PC-3 (cell line): Measurements from ENCODE around the gene SLC26A8. TPM values are rescaled to one million over a fixed set of nuclear protein-coding genes. Genes with fewer than 3 reads are reported as not detected.
"Not testable (repeated sequence)": the region's sequence is repeated elsewhere in the genome, so short reads cannot be mapped to it uniquely, and the experiment has no call there.

Source experiments
- ATAC-seq: fragments of 200-7000 bp; cut with Tn5 transposase; 2 replicates; pipeline ENCODE4 v1.9.1; 2020; ENCODE audit warnings: mild to moderate bottlenecking, moderate library complexity
- BruUV-seq: library from RNA; stranded (reverse); fragments of 400-500 nt; replicated peaks from 2 replicates; lab custom pipeline; 2021; lab: Mats Ljungman, UMichigan
- CTCF ChIA-PET: fragments of 300-600 bp; sonication (Branson Sonifier 250); formaldehyde crosslinking; loops from one replicate; lab custom pipeline; 2022; ENCODE audit warnings: antibody characterized with exemption; lab: Charles Lee
- POLR2A ChIA-PET: fragments of 300-600 bp; sonication (Branson Sonifier 250); formaldehyde crosslinking; loops from one replicate; lab custom pipeline; 2022; ENCODE audit warnings: antibody characterized with exemption; ENCODE audit not compliant: unreplicated experiment; lab: Charles Lee
- DNase-seq: peaks from one replicate; pipeline ENCODE4 v3.0.0-alpha.2; 2015
- H2AFZ ChIP-seq: fragments of 300-600 bp; sonication (generic); 2 replicates; pipeline ENCODE4 v1.6.0; 2016; ENCODE audit warnings: antibody characterized with exemption, low read length
- H3F3A ChIP-seq: fragments of 300-600 bp; sonication (generic); one replicate; pipeline ENCODE4 v1.6.0; 2017; ENCODE audit warnings: antibody characterized with exemption, low read length, control low read depth, mild to moderate bottlenecking; ENCODE audit not compliant: unreplicated experiment
- H3K27ac ChIP-seq: fragments of 300-600 bp; sonication (generic); 2 replicates; pipeline ENCODE4 v1.5.1; 2016; ENCODE audit warnings: mild to moderate bottlenecking, low read length
- H3K27me3 ChIP-seq: fragments of 300-600 bp; sonication (generic); 2 replicates; pipeline ENCODE4 v1.6.1; 2016; ENCODE audit warnings: low read length, mixed read lengths
- H3K36me3 ChIP-seq: fragments of 300-600 bp; sonication (generic); 2 replicates; pipeline ENCODE4 v1.6.1; 2016; ENCODE audit warnings: low read depth, mixed run types, low read length, mixed read lengths
- H3K4me1 ChIP-seq: fragments of 300-600 bp; sonication (generic); 2 replicates; pipeline ENCODE4 v1.5.1; 2016; ENCODE audit warnings: low read length; ENCODE audit not compliant: insufficient read depth
- H3K4me2 ChIP-seq: fragments of 300-600 bp; sonication (generic); 2 replicates; pipeline ENCODE4 v1.6.0; 2016; ENCODE audit warnings: low read length
- H3K4me3 ChIP-seq: fragments of 300-600 bp; sonication (generic); 2 replicates; pipeline ENCODE4 v1.5.1; 2016; ENCODE audit warnings: mild to moderate bottlenecking, low read length, mixed read lengths
- H3K79me2 ChIP-seq: fragments of 300-600 bp; sonication (generic); 2 replicates; pipeline ENCODE4 v1.6.1; 2017; ENCODE audit warnings: low read length, mixed read lengths
- H3K9ac ChIP-seq: fragments of 300-600 bp; sonication (generic); 2 replicates; pipeline ENCODE4 v1.6.0; 2016; ENCODE audit warnings: mild to moderate bottlenecking, low read length
- H3K9me2 ChIP-seq: fragments of 300-600 bp; sonication (generic); replicated peaks from 2 replicates; pipeline ENCODE4 v1.6.1; 2016; ENCODE audit warnings: mixed run types, low read length, mixed read lengths
- H3K9me3 ChIP-seq: fragments of 300-600 bp; sonication (generic); 2 replicates; pipeline ENCODE4 v1.6.1; 2016; ENCODE audit warnings: low read length, mixed read lengths
- H4K20me1 ChIP-seq: fragments of 300-600 bp; sonication (generic); 2 replicates; pipeline ENCODE4 v1.6.1; 2016; ENCODE audit warnings: low read length, mixed read lengths
- CTCF ChIP-seq: fragments of 300-600 bp; sonication (generic); conservative IDR thresholded peaks from 2 replicates; pipeline ENCODE4 v1.5.1; 2017; ENCODE audit warnings: antibody characterized with exemption, low read depth, mild to moderate bottlenecking, low read length
- EZH2 ChIP-seq: fragments of 300-600 bp; sonication (generic); IDR thresholded peaks from one replicate; pipeline ENCODE4 v1.6.1; 2017; ENCODE audit warnings: antibody characterized with exemption, mild to moderate bottlenecking, low read length; ENCODE audit not compliant: unreplicated experiment
- EZH2phosphoT487 ChIP-seq: fragments of 300-600 bp; sonication (generic); IDR thresholded peaks from 2 replicates; pipeline ENCODE4 v1.6.1; 2018; ENCODE audit warnings: mild to moderate bottlenecking, antibody characterized with exemption, low read length, borderline replicate concordance
- intact Hi-C: fragments of 100-400 bp; cut with micrococcal nuclease; formaldehyde crosslinking; loops from 2 replicates; pipeline ENCODE4 v1.9.0; 2023
- total RNA-seq: library from RNA; depleted of rRNA; stranded (reverse); fragments of >200 nt; gene quantifications from 2 replicates; pipeline ENCODE4 v1.2.3, GENCODE V29; 2014

SLC26A8 gene
- total RNA-seq, 1 experiment from 2014 or later, result not detected

GRCh38 chr6:35943390-35943789, 81.1 kb downstream of the SLC26A8 start:
- Histone ChIP-seq H3K4me1 (no peaks in the 10 kb centered on the region), H3F3A (no peaks in the 10 kb centered on the region), H3K79me2 (no peaks in the 10 kb centered on the region), H3K27ac (no peak overlapping the region), H3K9me2 (no peaks in the 10 kb centered on the region), H3K4me2 (no peak overlapping the region), H4K20me1 (no peaks in the 10 kb centered on the region), H3K9me3 (no peaks in the 10 kb centered on the region), H3K27me3 (no peaks in the 10 kb centered on the region), H3K4me3 (no peak overlapping the region), H3K36me3 (no peaks in the 10 kb centered on the region), H2AFZ (no peak overlapping the region), H3K9ac (no peak overlapping the region)
- BruUV-seq, result no TSS peak
- POLR2A ChIA-PET, result no interaction called here
- CTCF ChIA-PET, result no interaction called here
- no peak for DNase-seq
- TF ChIP-seq EZH2phosphoT487, result no peak
- no peak for TF ChIP-seq CTCF
- no peak for TF ChIP-seq EZH2
- no peak for ATAC-seq
- intact Hi-C loops, result no loop called here

- H3F3A ChIP-seq, result no peaks in the 10 kb centered on the region
- H2AFZ ChIP-seq, result no peak overlapping the region
- H3K79me2 ChIP-seq, result no peaks in the 10 kb centered on the region
- POLR2A ChIA-PET, result no interaction called here
- no peak overlapping the region for H3K4me3 ChIP-seq
- intact Hi-C loops, result no loop called here
- no peaks in the 10 kb centered on the region for H3K27me3 ChIP-seq
- no peak overlapping the region for H3K4me2 ChIP-seq
- H3K9me2 ChIP-seq, result no peaks in the 10 kb centered on the region
- no peaks in the 10 kb centered on the region for H3K36me3 ChIP-seq
- H3K4me1 ChIP-seq, result no peaks in the 10 kb centered on the region
- H3K9me3 ChIP-seq, result no peaks in the 10 kb centered on the region
- DNase-seq (no peak), ATAC-seq (no peak)
- CTCF ChIA-PET, result no interaction called here
- H3K27ac ChIP-seq, result no peak overlapping the region
- no peak for TF ChIP-seq CTCF
- TF ChIP-seq EZH2phosphoT487, result no peak
- no peak for TF ChIP-seq EZH2
- no TSS peak for BruUV-seq
- no peaks in the 10 kb centered on the region for H4K20me1 ChIP-seq
- no peak overlapping the region for H3K9ac ChIP-seq
Observed at GRCh38 chr6:35942355-35942754, 82.1 kb downstream of the SLC26A8 start.

GRCh38 chr6:35941170-35941569, 83.3 kb downstream of the SLC26A8 start:
- H2AFZ ChIP-seq, H4K20me1 ChIP-seq, H3K9me3 ChIP-seq, H3K9me2 ChIP-seq, BruUV-seq, intact Hi-C loops, H3F3A ChIP-seq, CTCF ChIA-PET, H3K27ac ChIP-seq, H3K4me1 ChIP-seq, H3K36me3 ChIP-seq, H3K79me2 ChIP-seq, H3K4me3 ChIP-seq, DNase-seq, POLR2A ChIA-PET, H3K27me3 ChIP-seq, ATAC-seq, H3K9ac ChIP-seq, H3K4me2 ChIP-seq: not testable (repeated sequence)

GRCh38 chr6:35940014-35940413, 84.4 kb downstream of the SLC26A8 start:
- H2AFZ ChIP-seq, H3K36me3 ChIP-seq, H3K4me3 ChIP-seq, H3K9me3 ChIP-seq, H3K9ac ChIP-seq, H3F3A ChIP-seq, BruUV-seq, ATAC-seq, H3K4me1 ChIP-seq, CTCF ChIA-PET, H3K4me2 ChIP-seq, H3K27me3 ChIP-seq, H3K79me2 ChIP-seq, H4K20me1 ChIP-seq, H3K9me2 ChIP-seq, POLR2A ChIA-PET, intact Hi-C loops, DNase-seq, H3K27ac ChIP-seq: not testable (repeated sequence)
